ENCODE measurements around the gene C8G. TPM values are rescaled to one million over a fixed set of nuclear protein-coding genes. Genes with fewer than 3 reads are reported as not detected.

Gene C8G
- total RNA-seq, 6 experiments from 2014 or later: 248 to 755 (median 453) TPM

GRCh38 chr9:136922540-136922939 is 22.5 kb upstream of the C8G start:
- H3K27ac ChIP-seq: no peak overlapping the region
- 94% methylated on average over 18 of the region's 19 CpGs for WGBS (ENCODE audit: insufficient coverage, low coverage, low lambda C conversion rate, missing lambda C conversion rate)
- peaks cover 0 to 33% (median 10%) of the 10 kb centered on the region in 4 donors for H3K36me3 ChIP-seq
- H3K9me3 ChIP-seq: no peaks in the 10 kb centered on the region
- H3K4me3 ChIP-seq: no peak overlapping the region
- H3K27me3 ChIP-seq: no peaks in the 10 kb centered on the region
- DNase-seq (no peak), ATAC-seq (no peak)
- intact Hi-C loops (cut with DNase I): no loop called here
- H3K4me1 ChIP-seq: no peaks in the 10 kb centered on the region
- TF ChIP-seq CTCF (IDR thresholded peaks at IDR 0.05) (no peak), POLR2A (IDR thresholded peaks at IDR 0.05) (no peak)

GRCh38 chr9:136923881-136924280 is 21.2 kb upstream of the C8G start:
- no peak for DNase-seq
- TF ChIP-seq CTCF (IDR thresholded peaks at IDR 0.05) (no peak), POLR2A (IDR thresholded peaks at IDR 0.05) (no peak)
- Histone ChIP-seq H3K27ac (no peak overlapping the region), H3K4me3 (no peak overlapping the region), H3K9me3 (no peaks in the 10 kb centered on the region), H3K36me3 (peaks cover 0 to 26% (median 10%) of the 10 kb centered on the region in 4 donors), H3K4me1 (no peaks in the 10 kb centered on the region), H3K27me3 (no peaks in the 10 kb centered on the region)
- no peak for ATAC-seq
- WGBS (ENCODE audit: insufficient coverage, low coverage, low lambda C conversion rate, missing lambda C conversion rate): 95% methylated on average over 7 of the region's 19 CpGs
- intact Hi-C loops (cut with DNase I): no loop called here

GRCh38 chr9:136925414-136926153 is 19.5 kb upstream of the C8G start:
- Histone ChIP-seq H3K4me1 (no peaks in the 10 kb centered on the region), H3K4me3 (no peak overlapping the region), H3K9me3 (no peaks in the 10 kb centered on the region), H3K27ac (no peak overlapping the region), H3K27me3 (no peaks in the 10 kb centered on the region), H3K36me3 (peaks cover 0 to 17% (median 4%) of the 10 kb centered on the region in 4 donors)
- DNase-seq (no peak), ATAC-seq (no peak)
- WGBS (ENCODE audit: insufficient coverage, low coverage, low lambda C conversion rate, missing lambda C conversion rate): 53% methylated on average over 3 of the region's 33 CpGs
- intact Hi-C loops (cut with DNase I): no loop called here
- TF ChIP-seq CTCF (IDR thresholded peaks at IDR 0.05) (no peak), POLR2A (IDR thresholded peaks at IDR 0.05) (no peak)

- 100% methylated on average over 1 of the region's 9 CpGs for WGBS (ENCODE audit: insufficient coverage, low coverage, low lambda C conversion rate, missing lambda C conversion rate)
- ATAC-seq: peak in 2 of 4 donors; percentile 20 to 42
Measured at GRCh38 chr9:136926154-136926704, 18.8 kb upstream of the C8G start.

More at GRCh38 chr9:136926154-136926704, 18.8 kb upstream of the C8G start:
- peak in 1 of 3 donors; percentile 43 for DNase-seq
- Histone ChIP-seq H3K36me3 (peaks cover 0 to 12% (median 3%) of the 10 kb centered on the region in 4 donors), H3K9me3 (no peaks in the 10 kb centered on the region), H3K4me1 (no peaks in the 10 kb centered on the region), H3K4me3 (no peak overlapping the region), H3K27ac (no peak overlapping the region), H3K27me3 (no peaks in the 10 kb centered on the region)
- TF ChIP-seq POLR2A (IDR thresholded peaks at IDR 0.05): no peak
- no peak for TF ChIP-seq CTCF (IDR thresholded peaks at IDR 0.05)
- intact Hi-C loops (cut with DNase I): no loop called here

Data from right lobe of liver (tissue), 6 donors.